ENCODE results near the gene ANGPTL2. TPM values are rescaled to one million over a fixed set of nuclear protein-coding genes. Genes with fewer than 3 reads are reported as not detected.

Gene ANGPTL2
- total and polyA plus RNA-seq, 9 of the 15 experiments (the other 6 are each of a cell fraction or from before 2014, with no cell fraction given), result not detected

DNA sequence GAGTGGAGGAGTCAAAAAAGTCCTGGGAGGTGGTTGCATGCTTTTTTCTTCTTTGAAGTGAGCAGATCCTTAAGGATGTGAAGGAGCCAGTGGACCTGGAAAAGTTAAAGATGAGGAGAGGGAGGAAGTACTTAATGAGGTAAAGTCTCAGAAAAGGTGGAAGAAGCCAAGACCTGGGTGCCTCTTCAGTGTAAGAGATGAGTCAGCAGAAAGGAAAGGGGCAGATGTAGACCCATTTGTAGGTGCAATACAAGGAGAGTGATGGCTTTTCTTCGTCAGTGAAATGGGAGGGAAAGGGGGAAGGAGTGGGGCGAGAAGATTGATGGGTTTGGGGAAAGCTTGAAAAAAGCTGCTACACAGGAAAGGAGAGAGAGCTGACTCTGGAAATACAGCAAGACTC, 82.9 kb downstream of the ANGPTL2 start:
- H3K4me2 ChIP-seq (ENCODE audit: insufficient read depth, low read length), result no peak overlapping the region
- H3K9ac ChIP-seq (ENCODE audit: insufficient read depth in 1 of 2, low read depth in 2 of 2, low read length in 2 of 2), result no peak overlapping the region
- FAIRE-seq (no peak), DNase-seq (ENCODE audit: extremely low read depth in 1 of 4, low spot score in 3 of 4) (no peak), ATAC-seq (no peak)
- H3K79me2 ChIP-seq (ENCODE audit: control insufficient read depth, insufficient read depth, low read length), result no peaks in the 10 kb centered on the region
- no peaks in the 10 kb centered on the region for H3K9me1 ChIP-seq (ENCODE audit: control insufficient read depth, insufficient read depth, low read length)
- no CpG with 5 or more reads among the region's 2 CpGs for WGBS (ENCODE audit: insufficient coverage, low coverage, missing lambda C conversion rate)
- H3K27ac ChIP-seq (ENCODE audit: extremely low read depth, low read depth, low read length), result no peak overlapping the region
- H3K4me3 ChIP-seq, result no peak overlapping the region
- CTCF ChIA-PET (ENCODE audit: low intra/inter-chr PET ratio), result no interaction called here
- in situ Hi-C loops (cut with MboI), result no loop called here
- H4K20me1 ChIP-seq (replicated peaks; ENCODE audit: control insufficient read depth, insufficient read depth, low read length), result no peaks in the 10 kb centered on the region
- peak; percentile 93 for TF ChIP-seq MAFG (tag; conservative IDR thresholded peaks at IDR 0.05)
- TF ChIP-seq U2AF1 (optimal IDR thresholded peaks at IDR 0.05; ENCODE audit: low read depth, low read length), result no peak
- TF ChIP-seq ZNF431 (CRISPR knock-in tag; IDR thresholded peaks at IDR 0.05), result no peak
- TF ChIP-seq MECOM (CRISPR knock-in tag; IDR thresholded peaks at IDR 0.05), result no peak
- TF ChIP-seq MYC (IDR thresholded peaks at IDR 0.05; ENCODE audit: low read depth, low read length), result no peak
- TF ChIP-seq MYC (CRISPR knock-in tag; IDR thresholded peaks at IDR 0.05; ENCODE audit: borderline replicate concordance, low read depth), result no peak
- no peak for TF ChIP-seq GABPA (tag; conservative IDR thresholded peaks at IDR 0.05; ENCODE audit: low read depth)
- no peak for TF ChIP-seq TCFL5 (CRISPR knock-in tag; conservative IDR thresholded peaks at IDR 0.05)
- peak; percentile 96 for TF ChIP-seq ZNF316 (IDR thresholded peaks at IDR 0.05)
- TF ChIP-seq MAFK (IDR thresholded peaks at IDR 0.05; ENCODE audit: low read length), result peak; percentile 82
- TF ChIP-seq, protein P1, sequence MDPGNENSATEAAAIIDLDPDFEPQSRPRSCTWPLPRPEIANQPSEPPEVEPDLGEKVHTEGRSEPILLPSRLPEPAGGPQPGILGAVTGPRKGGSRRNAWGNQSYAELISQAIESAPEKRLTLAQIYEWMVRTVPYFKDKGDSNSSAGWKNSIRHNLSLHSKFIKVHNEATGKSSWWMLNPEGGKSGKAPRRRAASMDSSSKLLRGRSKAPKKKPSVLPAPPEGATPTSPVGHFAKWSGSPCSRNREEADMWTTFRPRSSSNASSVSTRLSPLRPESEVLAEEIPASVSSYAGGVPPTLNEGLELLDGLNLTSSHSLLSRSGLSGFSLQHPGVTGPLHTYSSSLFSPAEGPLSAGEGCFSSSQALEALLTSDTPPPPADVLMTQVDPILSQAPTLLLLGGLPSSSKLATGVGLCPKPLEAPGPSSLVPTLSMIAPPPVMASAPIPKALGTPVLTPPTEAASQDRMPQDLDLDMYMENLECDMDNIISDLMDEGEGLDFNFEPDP (CRISPR knock-in tag; IDR thresholded peaks at IDR 0.05), result no peak
- peak; percentile 94 for TF ChIP-seq C11orf30 (IDR thresholded peaks at IDR 0.05; ENCODE audit: low read depth)
- peak; percentile 58; the same call in 1 of the 2 replicates for TF ChIP-seq NFE2 (IDR thresholded peaks at IDR 0.05; ENCODE audit: low read depth)
- TF ChIP-seq KAT7 (CRISPR knock-in tag; IDR thresholded peaks at IDR 0.05; ENCODE audit: borderline replicate concordance), result no peak
- 0 out of 2 replicates have a peak, but pooled peaks have one; percentile 16 for TF ChIP-seq NFE2L1 (tag; IDR thresholded peaks at IDR 0.05; ENCODE audit: borderline replicate concordance, low read depth)
- TF ChIP-seq MAFF (IDR thresholded peaks at IDR 0.05; ENCODE audit: low read length), result peak; percentile 81
- TF ChIP-seq, protein P2, sequence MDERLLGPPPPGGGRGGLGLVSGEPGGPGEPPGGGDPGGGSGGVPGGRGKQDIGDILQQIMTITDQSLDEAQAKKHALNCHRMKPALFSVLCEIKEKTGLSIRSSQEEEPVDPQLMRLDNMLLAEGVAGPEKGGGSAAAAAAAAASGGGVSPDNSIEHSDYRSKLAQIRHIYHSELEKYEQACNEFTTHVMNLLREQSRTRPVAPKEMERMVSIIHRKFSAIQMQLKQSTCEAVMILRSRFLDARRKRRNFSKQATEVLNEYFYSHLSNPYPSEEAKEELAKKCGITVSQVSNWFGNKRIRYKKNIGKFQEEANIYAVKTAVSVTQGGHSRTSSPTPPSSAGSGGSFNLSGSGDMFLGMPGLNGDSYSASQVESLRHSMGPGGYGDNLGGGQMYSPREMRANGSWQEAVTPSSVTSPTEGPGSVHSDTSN (CRISPR knock-in tag; IDR thresholded peaks at IDR 0.05; ENCODE audit: low read depth), result no peak
- TF ChIP-seq, protein P2 (tag; conservative IDR thresholded peaks at IDR 0.05; ENCODE audit: low read depth), result 0 out of 2 replicates have a peak, but pooled peaks have one; percentile 10
- no peak for TF ChIP-seq HOXB6 (CRISPR knock-in tag; IDR thresholded peaks at IDR 0.05; ENCODE audit: borderline replicate concordance)
- intact Hi-C loops (cut with micrococcal nuclease), result no loop called here
- POLR2A ChIA-PET, result no interaction called here
- BruUV-seq (replicated peaks), result no TSS peak
- no peak overlapping the region for H2AFZ ChIP-seq (ENCODE audit: low read depth, low read length)
- H3K27me3 ChIP-seq (ENCODE audit: control insufficient read depth in 2 of 2, insufficient read depth in 2 of 2, low read length in 2 of 2), result no peaks in the 10 kb centered on the region
- no peaks in the 10 kb centered on the region for H3K9me3 ChIP-seq (replicated peaks; ENCODE audit: control insufficient read depth, insufficient read depth, low read depth, low read length)
- no peaks in the 10 kb centered on the region for H3K36me3 ChIP-seq (ENCODE audit: control insufficient read depth, insufficient read depth, low read length)
- peaks cover 0 to 8% of the 10 kb centered on the region in 2 experiments; a peak in 3 of 5 replicates for H3K4me1 ChIP-seq (replicated peaks in 1 of 2; ENCODE audit: control insufficient read depth in 2 of 2, insufficient read depth in 2 of 2, low read length in 2 of 2)

Data from K562 (cell line).